ENCODE measurements around the gene COL9A2. TPM values are rescaled to one million over a fixed set of nuclear protein-coding genes. Genes with fewer than 3 reads are reported as not detected.

The COL9A2 gene
- total RNA-seq, 4 donors from 2014 or later: 2.0 to 27.0 (median 4.8) TPM

GRCh38 chr1:40265919-40266318 lies 51.2 kb downstream of the COL9A2 start:
- intact Hi-C loops (cut with DNase I; ENCODE audit: low total_unique reads): no loop called here
- Histone ChIP-seq H3K27me3 (no peaks in the 10 kb centered on the region), H3K4me3 (no peak overlapping the region), H3K36me3 (no peaks in the 10 kb centered on the region), H3K4me1 (peaks cover 6% of the 10 kb centered on the region in 2 donors), H3K27ac (peak overlapping the region; percentile 74 to 88), H3K9me3 (no peaks in the 10 kb centered on the region)
- no peak for TF ChIP-seq CTCF (IDR thresholded peaks at IDR 0.05)
- no peak for TF ChIP-seq POLR2A (IDR thresholded peaks at IDR 0.05)
- no peak for DNase-seq

- peaks cover 6 to 9% of the 10 kb centered on the region in 2 donors for H3K4me1 ChIP-seq
- peak overlapping the region in 1 of 2 donors; percentile 88 for H3K27ac ChIP-seq
- TF ChIP-seq POLR2A (IDR thresholded peaks at IDR 0.05): no peak
These were observed 51.8 kb downstream of the COL9A2 start for GRCh38 chr1:40265298-40265697.

GRCh38 chr1:40264354-40264781 lies 52.7 kb downstream of the COL9A2 start:
- TF ChIP-seq CTCF (IDR thresholded peaks at IDR 0.05) (no peak), POLR2A (IDR thresholded peaks at IDR 0.05) (no peak)
- Histone ChIP-seq H3K4me3 (no peak overlapping the region), H3K9me3 (no peaks in the 10 kb centered on the region), H3K27me3 (no peaks in the 10 kb centered on the region), H3K27ac (peak overlapping the region in 1 of 2 donors; percentile 1), H3K4me1 (peaks cover 6 to 12% of the 10 kb centered on the region in 2 donors), H3K36me3 (no peaks in the 10 kb centered on the region)
- intact Hi-C loops (cut with DNase I; ENCODE audit: low total_unique reads): no loop called here
- DNase-seq: no peak

More at GRCh38 chr1:40265298-40265697, 51.8 kb downstream of the COL9A2 start:
- H3K4me3 ChIP-seq: no peak overlapping the region
- H3K36me3 ChIP-seq: no peaks in the 10 kb centered on the region
- no peaks in the 10 kb centered on the region for H3K27me3 ChIP-seq
- H3K9me3 ChIP-seq: no peaks in the 10 kb centered on the region
- no peak for DNase-seq
- intact Hi-C loops (cut with DNase I; ENCODE audit: low total_unique reads): no loop called here

GRCh38 chr1:40258445-40258769 lies 58.7 kb downstream of the COL9A2 start:
- peaks cover 0 to 5% of the 10 kb centered on the region in 2 donors for H3K4me1 ChIP-seq
- intact Hi-C loops (cut with DNase I; ENCODE audit: low total_unique reads): no loop called here
- DNase-seq: no peak

GRCh38 chr1:40257688-40258444 lies 59.2 kb downstream of the COL9A2 start, which contains the start of gene ZMPSTE24:
Gene ZMPSTE24, plus strand, starts transcription at chr1:40258236. Its CDS starts 36 bp downstream, at chr1:40258272.
- Histone ChIP-seq H3K4me3 (peak within 1 kb of the TSS; percentile 72 to 75), H3K27ac (peak within 1 kb of the TSS; percentile 95), H3K9me3 (no peaks in the 10 kb centered on the region), H3K36me3 (no peaks in the 10 kb centered on the region), H3K4me1 (peaks cover 0 to 5% of the 10 kb centered on the region in 2 donors), H3K27me3 (no peaks in the 10 kb centered on the region)
- intact Hi-C loops (cut with DNase I; ENCODE audit: low total_unique reads): no loop called here
- TF ChIP-seq CTCF (IDR thresholded peaks at IDR 0.05) (peak in 2 of 4 experiments; percentile 9 to 15), POLR2A (IDR thresholded peaks at IDR 0.05) (peak; percentile 40 to 52)
- peak; percentile 93 to 94 for DNase-seq

More at GRCh38 chr1:40258445-40258769, 58.7 kb downstream of the COL9A2 start:
- H3K9me3 ChIP-seq: no peaks in the 10 kb centered on the region
- peak overlapping the region; percentile 95 for H3K27ac ChIP-seq
- peak overlapping the region; percentile 72 to 75 for H3K4me3 ChIP-seq
- no peaks in the 10 kb centered on the region for H3K36me3 ChIP-seq
- H3K27me3 ChIP-seq: no peaks in the 10 kb centered on the region
- TF ChIP-seq CTCF (IDR thresholded peaks at IDR 0.05) (no peak), POLR2A (IDR thresholded peaks at IDR 0.05) (no peak)

Data from uterus (tissue), 4 donors.